NT2/D1 (cell line): ENCODE measurements around the gene RASSF10.

Experiments used
- SUZ12 ChIP-seq: IDR thresholded peaks from 2 replicates; pipeline ENCODE4 v1.6.1; 2011; ENCODE audit not compliant: insufficient read length, insufficient read depth; ENCODE audit errors: extremely low read depth
- YY1 ChIP-seq: IDR thresholded peaks from 2 replicates; pipeline ENCODE4 v1.6.1; 2011; ENCODE audit not compliant: insufficient read length, insufficient read depth

- TF ChIP-seq SUZ12 (no peak), YY1 (no peak)
These were observed 21.7 kb downstream of the RASSF10 start for GRCh38 chr11:13030857-13031256.
